ENCODE data around the gene RNF220.
"Not testable (repeated sequence)": the region's sequence is repeated elsewhere in the genome, so short reads cannot be mapped to it uniquely, and the experiment has no call there.

Gene RNF220

GRCh38 chr1:44497422-44498170, 92.5 kb downstream of the RNF220 start:
- DNase-seq = no peak

- no peak for DNase-seq
Measured at GRCh38 chr1:44499306-44499705, 94.3 kb downstream of the RNF220 start.

DNA sequence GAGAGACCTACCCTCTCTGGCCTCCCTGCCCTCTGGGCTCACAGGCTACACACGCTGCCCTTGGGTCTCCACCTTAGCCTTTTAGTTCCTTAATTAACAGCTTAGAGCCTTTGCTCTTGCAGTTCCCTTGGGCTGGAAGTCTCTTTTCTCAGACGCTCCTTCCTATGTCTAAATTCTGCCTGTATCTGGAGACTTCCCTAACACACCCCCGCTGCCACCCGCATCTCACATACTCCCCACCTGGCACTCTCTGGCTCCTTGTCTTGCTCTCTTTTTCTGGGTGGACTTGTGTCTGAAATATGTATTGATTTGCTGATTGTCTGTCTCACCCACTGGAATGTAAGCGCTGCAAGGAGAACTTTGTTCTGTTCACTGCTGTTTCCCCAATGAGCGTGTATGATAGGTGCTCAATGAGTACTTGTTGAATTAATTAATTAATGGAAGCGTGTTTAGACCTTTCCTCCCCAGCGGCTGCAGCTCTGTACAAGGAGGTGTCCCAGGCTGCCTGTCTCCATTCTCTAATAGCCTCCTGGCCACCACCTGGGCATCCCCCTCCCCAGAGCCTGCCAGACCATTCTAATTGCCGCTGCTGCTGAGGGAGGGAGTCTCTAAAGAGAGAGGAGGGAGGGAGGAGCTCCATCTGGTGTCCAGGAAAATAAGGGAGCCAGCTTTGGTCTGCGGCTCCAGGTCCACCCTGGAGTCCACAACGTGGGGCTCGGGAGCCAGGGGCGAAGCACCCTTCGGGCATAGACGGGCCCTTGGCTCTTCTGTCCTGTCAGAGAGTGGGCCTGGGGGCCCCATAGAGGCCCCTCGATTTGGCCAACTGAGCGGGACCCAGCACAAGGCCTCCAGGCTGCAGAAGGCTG, 95.4 kb downstream of the RNF220 start:
- no peak for DNase-seq

DNA sequence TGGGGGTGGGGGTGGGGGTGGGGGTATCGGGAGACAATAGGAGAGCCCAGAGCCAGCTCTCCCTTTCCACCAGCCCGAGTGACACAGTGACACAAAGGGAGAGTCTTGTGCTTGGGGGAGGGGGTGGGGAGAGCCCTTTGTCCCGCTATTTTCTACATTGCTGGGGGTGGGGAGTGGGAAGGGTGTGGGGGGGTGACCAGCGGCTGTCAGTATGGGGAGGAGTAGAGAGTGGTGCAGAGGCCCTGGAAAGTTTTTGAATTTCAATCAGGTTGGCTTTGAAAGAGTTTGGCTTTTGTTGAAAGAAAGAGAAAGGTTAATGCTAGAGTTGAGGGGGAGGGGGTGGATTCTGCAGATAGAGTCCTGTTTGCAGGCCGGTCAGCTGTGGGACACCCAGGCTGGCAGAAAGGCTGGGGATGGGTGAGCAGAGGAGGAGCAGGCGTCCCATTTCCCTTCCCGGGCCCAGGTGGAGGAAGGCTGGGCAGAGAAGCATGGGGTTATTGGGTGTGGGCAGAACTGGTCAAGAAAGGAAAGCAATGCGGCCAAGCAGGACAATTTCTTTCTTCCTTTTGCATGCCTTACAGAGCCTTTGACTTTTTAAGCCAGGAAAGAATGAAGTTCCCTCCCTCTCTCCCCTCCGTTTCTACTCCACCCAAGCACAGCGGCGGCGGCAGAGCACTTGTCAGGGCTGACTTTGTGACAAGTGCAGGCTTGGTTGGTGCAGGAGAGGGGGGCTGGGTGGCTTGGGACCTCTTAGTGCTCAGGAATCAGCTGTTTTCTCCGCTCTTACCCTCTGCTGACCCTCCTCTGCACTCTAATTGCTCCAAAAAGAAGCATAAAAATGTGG, 96.2 kb downstream of the RNF220 start:
- no peak for DNase-seq

DNA sequence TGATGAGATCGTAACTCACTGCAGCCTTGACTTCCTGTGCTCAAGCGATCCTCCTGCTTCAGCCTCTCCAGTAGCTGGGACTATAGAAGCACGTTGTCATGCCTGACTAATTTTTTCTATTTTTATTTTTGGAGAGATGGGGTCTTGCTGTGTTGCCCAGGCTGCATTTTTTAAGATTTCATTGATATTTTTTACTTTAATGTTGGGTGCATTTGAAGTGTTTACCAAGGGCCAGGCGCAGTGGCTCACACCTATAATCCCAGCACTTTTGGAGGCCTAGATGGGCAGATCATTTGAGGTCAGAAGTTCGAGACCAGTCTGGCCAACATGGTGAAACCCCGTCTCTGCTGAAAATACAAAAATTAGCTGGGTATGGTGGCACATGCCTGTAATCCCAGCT, 97.8 kb downstream of the RNF220 start:
- DNase-seq = not testable (repeated sequence)

- no peak for DNase-seq
Measured at GRCh38 chr1:44503625-44504024, 98.6 kb downstream of the RNF220 start.

DNA sequence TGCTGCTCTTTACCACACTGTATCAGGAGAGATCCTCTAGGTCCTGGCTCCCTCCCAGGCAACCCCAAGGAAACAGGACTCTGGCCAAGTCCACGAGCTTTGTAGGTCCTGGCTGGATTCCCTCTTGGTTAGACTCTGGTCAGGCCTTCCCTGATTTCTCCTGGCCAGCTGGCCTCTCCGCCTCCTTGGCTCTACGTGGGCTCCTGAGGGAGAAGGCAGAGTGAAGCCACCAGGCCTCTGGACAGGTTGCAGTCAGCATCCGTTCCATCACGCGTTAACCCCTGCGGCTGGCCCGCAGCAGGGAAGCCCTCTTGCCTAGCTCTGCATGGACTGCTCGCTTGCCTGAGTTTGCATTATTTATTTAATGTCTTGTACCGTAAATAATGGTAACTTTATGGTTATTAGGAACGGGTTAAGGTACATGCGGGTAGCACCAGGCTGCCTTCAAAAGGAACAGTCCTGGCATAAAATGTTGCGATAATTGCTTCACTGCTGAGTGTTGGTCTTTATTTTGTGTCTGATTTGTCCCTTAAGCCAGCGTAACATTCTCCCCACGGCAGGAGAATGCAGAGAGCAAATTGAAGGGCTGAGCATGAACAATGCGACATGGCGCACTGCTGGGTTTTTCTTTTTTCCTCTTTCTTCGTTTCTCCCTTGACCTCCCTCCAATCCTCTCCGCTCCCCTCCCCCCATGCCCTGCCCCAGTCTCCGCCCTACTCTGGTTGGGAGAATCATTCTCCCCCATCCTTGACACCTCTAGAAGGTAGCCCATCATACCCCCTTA, 100.3 kb downstream of the RNF220 start:
- no peak for DNase-seq

DNA sequence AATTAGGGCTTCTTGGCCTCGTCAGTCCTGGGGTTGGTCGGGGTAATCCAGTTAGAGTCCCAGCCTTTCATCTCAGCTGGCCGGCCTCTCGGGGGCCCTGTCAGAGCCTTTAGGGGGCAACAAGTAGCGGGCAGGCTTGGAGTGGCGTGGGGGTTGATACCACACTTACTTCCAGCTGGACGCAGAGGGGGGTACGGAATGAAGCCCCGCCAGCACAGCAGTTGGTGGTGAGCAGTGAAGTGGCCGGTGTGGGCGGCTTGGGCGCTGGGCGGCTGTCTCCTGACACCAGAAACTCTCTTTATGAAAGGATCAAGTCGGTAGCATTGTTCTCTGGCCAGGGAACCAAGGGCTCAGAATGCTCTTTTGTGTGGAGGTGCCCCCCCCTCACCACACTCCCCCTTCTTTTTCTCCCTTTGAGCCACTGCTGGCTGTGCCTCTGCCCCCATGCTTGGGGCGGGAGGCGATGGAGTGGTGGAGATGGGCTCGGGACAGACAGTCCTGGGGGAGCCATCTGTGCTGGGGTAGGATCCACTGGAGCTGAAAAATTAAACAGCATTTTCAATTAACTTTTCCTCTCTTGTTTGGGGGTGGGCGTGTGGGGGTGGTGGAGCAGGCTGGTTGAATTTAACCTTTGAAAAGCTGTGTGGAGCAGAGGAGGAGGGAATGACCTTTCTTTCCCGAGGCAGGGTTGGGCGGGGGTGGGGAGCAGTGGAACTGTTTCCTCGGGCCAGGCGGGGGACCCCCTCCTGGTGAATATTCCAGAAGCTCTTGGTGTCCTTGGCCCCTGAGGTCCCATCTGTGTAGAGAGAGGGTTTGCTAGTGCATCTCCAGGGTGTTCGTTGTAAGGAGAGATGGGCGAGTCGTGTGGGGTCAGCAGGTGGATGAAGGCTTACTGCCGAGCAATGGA, 102.7 kb downstream of the RNF220 start:
- no peak for DNase-seq

DNA sequence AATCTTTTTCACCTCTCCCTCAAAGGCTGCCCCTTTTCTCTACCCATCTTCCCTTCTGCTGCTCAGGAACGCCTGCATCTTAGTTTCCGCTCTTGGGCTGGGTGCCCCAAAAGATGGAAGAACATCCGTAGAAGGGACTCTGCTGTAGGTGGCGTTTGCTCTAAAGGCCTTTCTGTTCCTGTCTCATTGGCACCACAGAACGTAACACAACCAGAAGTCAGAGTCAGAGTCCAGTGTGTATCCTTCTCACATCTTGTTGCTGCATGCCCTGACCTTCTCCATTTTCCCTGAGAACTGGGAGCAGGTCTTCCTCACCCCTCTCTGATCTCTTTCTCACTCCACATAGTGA, 103.3 kb downstream of the RNF220 start:
- no peak for DNase-seq

DNA sequence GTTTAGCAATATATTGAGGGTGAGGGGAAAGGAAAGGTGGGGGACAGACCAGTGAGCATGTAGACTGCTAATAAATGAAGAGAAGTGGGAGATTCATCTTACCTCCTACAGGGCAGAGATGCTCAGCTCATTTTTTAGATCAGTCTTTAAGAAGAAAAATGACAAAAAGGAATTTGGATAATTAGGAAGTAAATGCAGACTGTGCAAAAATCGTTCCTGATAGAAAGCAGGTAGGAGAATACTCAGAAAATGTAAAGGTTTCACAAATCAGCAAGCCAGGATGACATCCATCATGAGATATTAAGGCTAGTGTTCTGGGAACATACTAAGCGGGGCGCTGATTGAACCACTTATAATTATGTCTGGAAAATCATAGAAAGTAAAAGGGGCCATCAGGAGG, 106.3 kb downstream of the RNF220 start:
- no peak for DNase-seq

GRCh38 chr1:44511769-44512168, 106.7 kb downstream of the RNF220 start:
- no peak for DNase-seq

- DNase-seq = no peak
Measured at GRCh38 chr1:44512313-44512885, 107.3 kb downstream of the RNF220 start.

GRCh38 chr1:44513111-44513510, 108.1 kb downstream of the RNF220 start:
- DNase-seq = no peak

DNA sequence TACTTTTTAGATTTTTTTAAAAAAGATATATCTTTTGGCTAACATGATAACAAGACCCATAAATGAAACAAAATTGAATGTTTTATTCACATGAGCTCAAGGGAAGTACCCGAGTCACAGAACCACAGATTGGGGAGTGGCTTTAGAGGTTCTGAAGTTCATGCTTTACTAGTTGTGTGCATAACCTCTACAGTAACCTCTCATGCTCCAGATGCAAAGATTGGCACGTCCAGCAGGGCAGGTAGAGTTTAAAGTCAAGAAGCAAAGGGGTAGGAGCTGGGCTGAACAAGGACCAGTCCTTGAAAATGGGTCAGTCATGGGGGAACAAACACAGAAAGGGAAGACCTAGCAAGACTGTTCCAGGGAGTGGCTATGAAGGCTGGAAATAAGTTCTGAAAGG, 109.6 kb downstream of the RNF220 start:
- no peak for DNase-seq

GRCh38 chr1:44515416-44515815, 110.4 kb downstream of the RNF220 start:
- no peak for DNase-seq

GRCh38 chr1:44519035-44519676, 114.1 kb downstream of the RNF220 start:
- DNase-seq = no peak

- DNase-seq = no peak
Measured at GRCh38 chr1:44521378-44522080, 116.5 kb downstream of the RNF220 start.

GRCh38 chr1:44523593-44524591, 118.8 kb downstream of the RNF220 start:
- no peak for DNase-seq
